HL-60 (cell line): ENCODE measurements around the gene NMBR.
"Not testable (repeated sequence)": the region's sequence is repeated elsewhere in the genome, so short reads cannot be mapped to it uniquely, and the experiment has no call there.

ENCODE experiments used
- CTCF ChIP-seq: IDR thresholded peaks from one replicate; pipeline ENCODE4 v1.5.1; 2011; ENCODE audit warnings: low read length, control low read depth, inconsistent platforms; ENCODE audit not compliant: insufficient read depth
- POLR2AphosphoS5 ChIP-seq: IDR thresholded peaks from 2 replicates; pipeline ENCODE4 v1.6.1; 2012; ENCODE audit warnings: low read depth
- REST ChIP-seq: IDR thresholded peaks from 2 replicates; pipeline ENCODE4 v1.6.1; 2012; ENCODE audit warnings: low read depth; ENCODE audit not compliant: insufficient replicate concordance

GRCh38 chr6:142188341-142188740 lies 41.4 kb upstream of the NMBR start:
- TF ChIP-seq CTCF, REST, POLR2AphosphoS5: not testable (repeated sequence)
